Endothelial cell of umbilical vein (primary cell): ENCODE data around the gene LDB3. TPM values are rescaled to one million over a fixed set of nuclear protein-coding genes. Genes with fewer than 3 reads are reported as not detected.

Source experiments
- BruUV-seq: library from RNA; stranded (reverse); fragments of 400-500 nt; replicated peaks from 2 replicates; lab custom pipeline; 2021; lab: Mats Ljungman, UMichigan
- CTCF ChIA-PET: fragments of 300-600, 350-600 bp; sonication (Branson Sonifier 250); formaldehyde crosslinking; loops from one replicate; lab custom pipeline; 2021; ENCODE audit warnings: antibody characterized with exemption, inconsistent platforms; lab: Charles Lee
- POLR2A ChIA-PET: fragments of 300-600, 350-600 bp; sonication (Branson Sonifier 250); formaldehyde crosslinking; loops from one replicate; lab custom pipeline; 2021; ENCODE audit warnings: antibody characterized with exemption, inconsistent platforms; lab: Charles Lee
- DNase-seq: peaks from one replicate; pipeline ENCODE4 v3.0.0-alpha.2; 2011; ENCODE audit warnings: low read depth, low spot score
- FAIRE-seq: peaks from 2 replicates; lab custom pipeline; 2011; peaks lifted over from hg19 to GRCh38; lab: Jason Lieb, UNC
- H2AFZ ChIP-seq: 2 replicates; pipeline ENCODE4 v1.6.0; 2012; ENCODE audit warnings: low read depth, low read length, control low read depth, inconsistent platforms
- H3K27ac ChIP-seq: 2 replicates; pipeline ENCODE4 v1.5.1; 2011; ENCODE audit warnings: low read depth, mild to moderate bottlenecking, control low read depth, low read length, moderate library complexity; ENCODE audit not compliant: insufficient read depth
- H3K27me3 ChIP-seq, 2 experiments: 2 replicates each; pipeline versions ENCODE4 v1.6.0 to v1.6.1; 2011; ENCODE audit warnings: low read length in 2 of 2, mixed read lengths in 1 of 2; ENCODE audit not compliant: control insufficient read depth in 2 of 2, insufficient read depth in 2 of 2
- H3K36me3 ChIP-seq, 2 experiments: 2 replicates in 1 of 2; 3 replicates in 1 of 2; pipeline ENCODE4 v1.5.1; 2011; ENCODE audit warnings: low read length in 2 of 2, mild to moderate bottlenecking in 1 of 2, moderate library complexity in 1 of 2; ENCODE audit not compliant: control insufficient read depth in 2 of 2, insufficient read depth in 2 of 2; ENCODE audit errors: extremely low read depth in 1 of 2
- H3K4me1 ChIP-seq: 3 replicates; pipeline ENCODE4 v1.5.1; 2011; ENCODE audit warnings: mild to moderate bottlenecking, low read length; ENCODE audit not compliant: control insufficient read depth, insufficient read depth; ENCODE audit errors: extremely low read depth
- H3K4me2 ChIP-seq: 2 replicates; pipeline ENCODE4 v1.6.1; 2011; ENCODE audit warnings: low read length, control low read depth, mixed read lengths; ENCODE audit not compliant: insufficient read depth
- H3K4me3 ChIP-seq, 3 experiments: fragments of 200-600 bp in 1 of 3; sonication (generic), shearing (Covaris generic) in 1 of 3; replicated peaks in 1 of 3; 2 replicates each; pipeline ENCODE4 v1.5.1; 2011 to 2016; ENCODE audit warnings: control low read depth in 3 of 3, low read length in 3 of 3, mild to moderate bottlenecking in 2 of 3, inconsistent platforms in 1 of 3, low read depth in 1 of 3, moderate library complexity in 1 of 3; ENCODE audit not compliant: insufficient read depth in 1 of 3
- H3K79me2 ChIP-seq: 2 replicates; pipeline ENCODE4 v1.6.0; 2012; ENCODE audit warnings: low read length, inconsistent platforms; ENCODE audit not compliant: control insufficient read depth, insufficient read depth
- H3K9ac ChIP-seq: replicated peaks from 2 replicates; pipeline ENCODE3; 2011; ENCODE audit warnings: low read length, control low read depth; ENCODE audit not compliant: insufficient read depth; ENCODE audit errors: extremely low read depth
- H3K9me1 ChIP-seq: replicated peaks from 3 replicates; pipeline ENCODE4 v1.6.0; 2011; ENCODE audit warnings: mild to moderate bottlenecking, low read length; ENCODE audit not compliant: control insufficient read depth, insufficient read depth; ENCODE audit errors: extremely low read depth
- H3K9me3 ChIP-seq: replicated peaks from 2 replicates; pipeline ENCODE4 v1.5.1; 2012; ENCODE audit warnings: low read length, inconsistent platforms; ENCODE audit not compliant: control insufficient read depth, insufficient read depth
- H4K20me1 ChIP-seq: replicated peaks from 2 replicates; pipeline ENCODE3; 2011; ENCODE audit warnings: mild to moderate bottlenecking, low read length; ENCODE audit not compliant: control insufficient read depth, insufficient read depth; ENCODE audit errors: extremely low read depth
- EZH2 ChIP-seq: IDR thresholded peaks from 2 replicates; pipeline ENCODE4 v1.6.1; 2012; ENCODE audit warnings: borderline replicate concordance, low read depth, mild to moderate bottlenecking, moderate library complexity, low read length, inconsistent platforms; ENCODE audit not compliant: severe bottlenecking
- GATA2 ChIP-seq: IDR thresholded peaks from 2 replicates; pipeline ENCODE4 v1.7.0; 2011; ENCODE audit warnings: low read depth, mild to moderate bottlenecking, moderate library complexity, mixed read lengths, low read length; ENCODE audit not compliant: insufficient read length, insufficient read depth
- dilution Hi-C: fragments of 300-500 bp; cut with MboI; formaldehyde crosslinking; loops from one replicate; pipeline ENCODE4 v1.15.0; 2019; ENCODE audit warnings: low sequenced_read_pairs; ENCODE audit not compliant: extremely low pct_ligation_motif_present
- intact Hi-C: fragments of 100-400 bp; cut with micrococcal nuclease; formaldehyde crosslinking; loops from one replicate; pipeline ENCODE4 v1.10.0; 2022
- polyA plus RNA-seq, 4 experiments: library from polyadenylated mRNA; depleted of rRNA in 3 of 4; stranded (reverse) in 3 of 4; unstranded in 1 of 4; fragments of >200 nt; gene quantifications; 2 replicates each; pipeline versions ENCODE4 v1.2.1 to v1.2.3, GENCODE V29; 2011 to 2012; ENCODE audit warnings: missing spikeins in 1 of 4
- total RNA-seq: library from RNA; stranded (reverse); gene quantifications from 2 replicates; pipeline ENCODE4 v1.2.3, GENCODE V29; 2021
- TF ChIP-seq, protein P1 (sequence below), 2 donors: IDR thresholded peaks; 1 replicate in 1 of 2; 2 replicates in 1 of 2; pipeline ENCODE4 v1.5.1; 2011; ENCODE audit warnings: low read length in 2 of 2, mild to moderate bottlenecking in 2 of 2, moderate library complexity in 2 of 2, control low read depth in 1 of 2, inconsistent platforms in 1 of 2, low read depth in 1 of 2; ENCODE audit not compliant: insufficient read depth in 1 of 2; ENCODE audit errors: extremely low read depth in 1 of 2

Gene LDB3
- total and polyA plus RNA-seq, 2 donors (not counting 3 experiments of a cell fraction or from before 2014, with no cell fraction given): not detected

- intact Hi-C loops: loop anchor here (1.0 kb wide), 1 partner anchor 205 kb away; no protein-coding TSS in a partner anchor
- POLR2A ChIA-PET: interaction anchor here (0.5 kb wide), 1 partner anchor 183 kb away, joined by 4 read pairs; no protein-coding TSS in a partner anchor
Observed at GRCh38 chr10:86693721-86694369, 25.5 kb downstream of the LDB3 start.

More at GRCh38 chr10:86693721-86694369, 25.5 kb downstream of the LDB3 start:
- Histone ChIP-seq H3K27ac (no peak overlapping the region), H3K4me1 (no peaks in the 10 kb centered on the region), H3K79me2 (no peaks in the 10 kb centered on the region), H4K20me1 (no peaks in the 10 kb centered on the region), H3K9me3 (no peaks in the 10 kb centered on the region), H3K27me3 (peaks cover 52 to 53% of the 10 kb centered on the region in 2 experiments), H3K4me2 (no peak overlapping the region), H3K9me1 (no peaks in the 10 kb centered on the region), H3K4me3 (no peak overlapping the region), H3K36me3 (no peaks in the 10 kb centered on the region), H3K9ac (no peak overlapping the region), H2AFZ (no peak overlapping the region)
- TF ChIP-seq EZH2 (no peak), GATA2 (no peak)
- TF ChIP-seq, protein P1, sequence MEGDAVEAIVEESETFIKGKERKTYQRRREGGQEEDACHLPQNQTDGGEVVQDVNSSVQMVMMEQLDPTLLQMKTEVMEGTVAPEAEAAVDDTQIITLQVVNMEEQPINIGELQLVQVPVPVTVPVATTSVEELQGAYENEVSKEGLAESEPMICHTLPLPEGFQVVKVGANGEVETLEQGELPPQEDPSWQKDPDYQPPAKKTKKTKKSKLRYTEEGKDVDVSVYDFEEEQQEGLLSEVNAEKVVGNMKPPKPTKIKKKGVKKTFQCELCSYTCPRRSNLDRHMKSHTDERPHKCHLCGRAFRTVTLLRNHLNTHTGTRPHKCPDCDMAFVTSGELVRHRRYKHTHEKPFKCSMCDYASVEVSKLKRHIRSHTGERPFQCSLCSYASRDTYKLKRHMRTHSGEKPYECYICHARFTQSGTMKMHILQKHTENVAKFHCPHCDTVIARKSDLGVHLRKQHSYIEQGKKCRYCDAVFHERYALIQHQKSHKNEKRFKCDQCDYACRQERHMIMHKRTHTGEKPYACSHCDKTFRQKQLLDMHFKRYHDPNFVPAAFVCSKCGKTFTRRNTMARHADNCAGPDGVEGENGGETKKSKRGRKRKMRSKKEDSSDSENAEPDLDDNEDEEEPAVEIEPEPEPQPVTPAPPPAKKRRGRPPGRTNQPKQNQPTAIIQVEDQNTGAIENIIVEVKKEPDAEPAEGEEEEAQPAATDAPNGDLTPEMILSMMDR (IDR thresholded peaks at IDR 0.05; ENCODE audit: extremely low read depth in 1 of 2, insufficient read depth in 1 of 2, low read depth in 1 of 2, low read length in 2 of 2): peak; percentile 70 to 77
- peak; percentile 71 for FAIRE-seq
- CTCF ChIA-PET: interaction anchor here (0.8 to 4.6 kb wide), 22 partner anchors 9 to 275 kb away, joined by 3 to 129 read pairs (median 4); partner anchors contain the start of genes ADIRF, BMPR1A and SNCG
- dilution Hi-C loops: no loop called here
- BruUV-seq: no TSS peak
- peak; percentile 41 for DNase-seq
